NCI-H460 (cell line): ENCODE data around the gene RPP25. TPM values are rescaled to one million over a fixed set of nuclear protein-coding genes. Genes with fewer than 3 reads are reported as not detected.
"Not testable (repeated sequence)": the region's sequence is repeated elsewhere in the genome, so short reads cannot be mapped to it uniquely, and the experiment has no call there.

Source experiments
- DNase-seq: peaks from one replicate; pipeline ENCODE4 v3.0.0-alpha.2; 2016; ENCODE audit warnings: low read depth; ENCODE audit errors: extremely low read depth
- small RNA-seq, 2 experiments: library from RNA; depleted of rRNA; stranded (forward); fragments of <200 nt; gene quantifications; one replicate each; pipeline ENCODE3, GENCODE V24; 2014
- total RNA-seq: library from RNA; depleted of rRNA; stranded (reverse); fragments of >200 nt; shearing (Covaris generic); gene quantifications from 2 replicates; pipeline ENCODE4 v1.2.3, GENCODE V29; 2014; rRNA removed

Gene RPP25
- total RNA-seq, 1 experiment from 2014 or later, result 16.6 TPM

- no peak for DNase-seq
Measured at GRCh38 chr15:74928771-74929198, 27.8 kb downstream of the RPP25 start.

GRCh38 chr15:74924525-74924924 is 32.0 kb downstream of the RPP25 start:
- DNase-seq, result no peak

- no peak for DNase-seq
Measured at GRCh38 chr15:74920456-74920855, 36.1 kb downstream of the RPP25 start.

GRCh38 chr15:74917676-74918075 is 38.9 kb downstream of the RPP25 start:
- DNase-seq, result no peak

- DNase-seq, result not testable (repeated sequence)
Measured at GRCh38 chr15:74913799-74914198, 42.8 kb downstream of the RPP25 start.

- DNase-seq, result no peak
Measured at GRCh38 chr15:74913041-74913440, 43.5 kb downstream of the RPP25 start.

GRCh38 chr15:74908635-74909034 is 47.9 kb downstream of the RPP25 start:
- DNase-seq, result no peak

- DNase-seq, result no peak
Measured at GRCh38 chr15:74907163-74907870, 49.3 kb downstream of the RPP25 start.

GRCh38 chr15:74906450-74907162 is 50.0 kb downstream of the RPP25 start, which contains the start of gene FAM219B:
Gene FAM219B (minus strand): TSS chr15:74906851. CDS start chr15:74906800, 51 bp downstream.
- DNase-seq, result peak; percentile 82

- DNase-seq, result no peak
Measured at GRCh38 chr15:74906067-74906449, 50.5 kb downstream of the RPP25 start.

Small RNAs within 50 kb of the gene (small RNA-seq; reads per million reads assigned to genes)
- 0 reads per million in 2 experiments for gene RF00019

Other genes starting within 250 kb of the RPP25 start
- gene CYP1A1, start 231.2 kb downstream of the RPP25 start, total RNA-seq, result not detected in 2 replicates
- not detected in 2 replicates for gene CYP1A2, start 207.9 kb downstream of the RPP25 start, total RNA-seq
- 22.4 and 26.7 TPM in 2 replicates for gene CSK, start 174.7 kb downstream of the RPP25 start, total RNA-seq
- gene LMAN1L, start 143.9 kb downstream of the RPP25 start, total RNA-seq, result not detected in 2 replicates
- 0.07 TPM in 1 of 2 replicates, not detected in the other for gene CPLX3, start 130.1 kb downstream of the RPP25 start, total RNA-seq
- 32.1 and 32.7 TPM in 2 replicates for gene ULK3, start 113.6 kb downstream of the RPP25 start, total RNA-seq
- 20.4 and 27.6 TPM in 2 replicates for gene SCAMP2, start 83.4 kb downstream of the RPP25 start, total RNA-seq
- gene MPI, start 66.7 kb downstream of the RPP25 start, total RNA-seq, result 31.6 and 39.8 TPM in 2 replicates
- gene FAM219B, start 49.9 kb downstream of the RPP25 start, total RNA-seq, result 41.3 and 41.9 TPM in 2 replicates
- 235 and 237 TPM in 2 replicates for gene COX5A, start 18.7 kb downstream of the RPP25 start, total RNA-seq
- gene SCAMP5, start 38.8 kb upstream of the RPP25 start, total RNA-seq, result 0.43 and 0.69 TPM in 2 replicates
- gene PPCDC, start 66.8 kb upstream of the RPP25 start, total RNA-seq, result 14.7 and 23.9 TPM in 2 replicates
- 5.9 and 7.0 TPM in 2 replicates for gene C15orf39, start 245.1 kb upstream of the RPP25 start, total RNA-seq